HG03469 (cell line): ENCODE measurements around the gene CNTN5.

Experiments
- ATAC-seq: cut with Tn5 transposase; IDR thresholded peaks from one replicate; pipeline ENCODE4 v1.9.1; 2021; ENCODE audit warnings: mild to moderate bottlenecking, moderate library complexity, moderate number of reproducible peaks; ENCODE audit not compliant: unreplicated experiment

Gene CNTN5

DNA sequence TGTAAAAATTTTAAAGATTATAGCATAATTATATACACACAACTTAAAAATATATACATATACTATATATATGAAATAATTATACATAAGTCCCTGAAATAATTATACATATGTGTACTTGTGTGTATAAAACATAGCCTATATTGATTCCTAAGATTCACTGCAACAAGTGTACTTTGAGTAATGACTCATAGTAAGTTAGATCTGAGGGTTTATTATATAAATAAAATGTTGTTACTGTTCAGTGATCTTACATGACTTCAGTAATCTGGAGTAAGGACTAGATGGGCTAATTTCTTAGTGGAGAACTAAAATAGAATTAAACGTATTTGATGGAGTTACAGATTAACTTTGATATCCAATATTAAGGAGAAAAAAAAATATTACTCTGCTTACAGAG, 350.5 kb downstream of the CNTN5 start:
- ATAC-seq: no peak

DNA sequence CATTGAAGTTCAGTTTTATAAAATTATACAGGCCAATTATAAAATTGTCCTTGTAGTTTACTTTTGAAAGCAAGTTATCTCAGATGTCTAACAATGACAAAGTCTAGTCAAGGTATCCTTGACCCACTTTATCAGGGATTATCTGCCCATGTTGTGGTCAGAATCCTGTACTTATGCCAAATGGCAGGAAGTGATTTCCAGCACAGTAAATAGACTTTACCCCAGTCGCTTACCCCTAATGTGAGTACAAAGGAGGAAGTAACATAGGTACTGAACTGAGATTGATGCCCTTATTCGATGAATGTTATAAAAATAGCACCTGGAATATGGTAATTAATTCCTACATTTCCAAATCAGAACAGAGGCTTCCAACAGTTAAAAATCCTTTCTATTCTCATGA, 355.7 kb downstream of the CNTN5 start:
- ATAC-seq: no peak

GRCh38 chr11:99383648-99384245, 363.0 kb downstream of the CNTN5 start:
- no peak for ATAC-seq

DNA sequence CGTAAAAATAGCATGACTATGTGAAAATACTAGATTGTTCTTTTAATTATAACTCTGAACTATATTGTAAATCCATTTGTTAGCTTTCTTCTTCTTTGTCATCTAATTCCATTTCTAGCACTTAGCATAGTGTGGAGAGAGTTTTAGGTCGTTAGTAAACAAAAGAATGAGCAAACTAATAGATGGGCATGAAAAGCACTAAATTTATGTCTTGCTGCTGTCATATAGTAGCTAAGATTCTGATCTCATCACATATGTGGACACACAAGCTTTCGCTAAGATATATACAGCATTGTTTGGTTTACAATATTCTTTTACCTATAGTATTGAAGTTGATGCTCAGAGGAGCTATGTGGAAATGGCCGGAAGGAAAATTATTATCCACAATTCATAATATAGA, 370.5 kb downstream of the CNTN5 start:
- no peak for ATAC-seq

DNA sequence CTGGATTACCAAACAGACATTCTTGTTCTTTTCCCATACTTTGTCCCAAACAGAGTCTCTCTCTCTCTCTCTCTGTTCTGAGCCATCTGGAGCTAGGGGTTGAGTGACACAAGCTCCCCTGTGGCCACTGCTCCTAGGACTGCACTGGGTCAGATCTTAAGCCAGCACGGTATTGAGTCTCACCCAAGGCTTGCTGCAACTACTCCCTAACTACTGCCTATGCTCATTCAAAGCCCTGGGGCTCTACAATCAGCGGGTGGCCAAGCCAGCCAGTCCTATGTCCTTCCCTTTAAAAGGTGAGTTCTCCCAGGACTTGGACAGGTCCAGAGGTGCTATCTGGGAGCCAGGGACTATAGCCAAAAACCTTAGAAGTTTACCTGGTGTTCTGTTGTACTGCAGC, 385.6 kb downstream of the CNTN5 start:
- ATAC-seq: no peak

- no peak for ATAC-seq
Observed at GRCh38 chr11:99410636-99411035, 389.9 kb downstream of the CNTN5 start.

- ATAC-seq: no peak
Observed at GRCh38 chr11:99418927-99419720, 398.4 kb downstream of the CNTN5 start.

GRCh38 chr11:99419991-99420390, 399.2 kb downstream of the CNTN5 start:
- no peak for ATAC-seq

DNA sequence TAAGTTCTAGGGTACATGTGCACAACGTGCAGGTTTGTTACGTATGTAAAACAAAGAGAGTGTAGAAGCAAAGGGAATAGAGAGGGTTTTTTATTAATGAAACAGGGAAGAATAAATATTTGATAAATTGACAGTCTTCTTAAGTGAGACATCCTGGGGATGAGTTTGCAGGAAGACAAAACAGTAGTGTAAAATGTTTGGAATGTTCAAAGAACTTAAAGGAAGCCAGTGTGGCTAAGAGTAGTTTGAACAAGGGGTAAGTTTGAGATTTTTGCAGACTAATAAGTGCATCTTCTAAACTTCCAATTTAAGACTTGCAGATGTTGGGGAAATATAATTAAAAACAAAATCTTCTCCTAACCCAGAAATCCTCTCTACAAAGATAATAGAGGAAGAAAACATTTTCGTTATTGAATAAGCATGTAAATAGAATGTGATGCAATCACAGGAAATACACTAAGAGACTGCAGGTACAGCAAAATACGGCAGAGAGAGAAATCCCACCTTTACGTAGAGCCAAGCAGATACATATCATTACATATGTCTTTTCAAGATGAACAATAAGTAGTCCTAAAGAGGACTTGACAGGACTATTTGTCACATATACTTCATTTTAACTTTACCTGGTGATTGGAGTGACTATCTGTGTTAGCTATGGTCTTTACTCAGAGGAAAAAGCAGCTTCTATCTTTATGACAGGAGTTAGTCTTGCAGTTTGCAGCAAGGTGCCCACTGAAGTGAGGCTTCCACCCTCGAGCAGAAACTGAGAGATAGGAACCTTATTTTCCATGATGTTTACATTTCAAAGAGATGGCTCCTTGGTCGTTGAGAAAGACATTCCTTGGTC, 402.1 kb downstream of the CNTN5 start:
- ATAC-seq: no peak

DNA sequence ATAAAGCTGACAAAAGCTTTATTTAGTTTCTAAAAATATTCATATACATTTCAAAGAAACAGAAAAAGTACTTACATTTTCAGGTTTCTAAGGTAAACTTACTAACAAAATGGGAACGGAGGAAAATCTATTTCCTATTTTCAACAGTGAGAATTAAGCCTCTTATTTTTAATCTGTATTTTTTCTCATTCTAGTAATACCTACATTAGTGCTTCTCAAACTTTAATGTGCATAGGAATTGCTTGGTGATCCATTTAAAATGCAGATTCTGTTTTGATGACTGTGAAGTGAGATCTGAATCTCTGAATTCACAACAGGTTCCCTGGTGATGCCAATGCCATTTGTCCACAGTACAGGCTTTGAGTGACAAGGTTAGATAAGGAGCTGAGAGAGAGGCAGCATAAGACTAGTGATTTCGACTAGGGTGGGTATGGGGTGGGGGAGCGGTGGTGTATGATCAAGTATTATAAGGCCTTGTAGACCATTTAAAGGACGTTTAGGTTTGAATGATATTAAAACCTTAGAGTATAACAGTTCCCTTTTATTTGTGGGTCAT, 402.8 kb downstream of the CNTN5 start:
- ATAC-seq: no peak

DNA sequence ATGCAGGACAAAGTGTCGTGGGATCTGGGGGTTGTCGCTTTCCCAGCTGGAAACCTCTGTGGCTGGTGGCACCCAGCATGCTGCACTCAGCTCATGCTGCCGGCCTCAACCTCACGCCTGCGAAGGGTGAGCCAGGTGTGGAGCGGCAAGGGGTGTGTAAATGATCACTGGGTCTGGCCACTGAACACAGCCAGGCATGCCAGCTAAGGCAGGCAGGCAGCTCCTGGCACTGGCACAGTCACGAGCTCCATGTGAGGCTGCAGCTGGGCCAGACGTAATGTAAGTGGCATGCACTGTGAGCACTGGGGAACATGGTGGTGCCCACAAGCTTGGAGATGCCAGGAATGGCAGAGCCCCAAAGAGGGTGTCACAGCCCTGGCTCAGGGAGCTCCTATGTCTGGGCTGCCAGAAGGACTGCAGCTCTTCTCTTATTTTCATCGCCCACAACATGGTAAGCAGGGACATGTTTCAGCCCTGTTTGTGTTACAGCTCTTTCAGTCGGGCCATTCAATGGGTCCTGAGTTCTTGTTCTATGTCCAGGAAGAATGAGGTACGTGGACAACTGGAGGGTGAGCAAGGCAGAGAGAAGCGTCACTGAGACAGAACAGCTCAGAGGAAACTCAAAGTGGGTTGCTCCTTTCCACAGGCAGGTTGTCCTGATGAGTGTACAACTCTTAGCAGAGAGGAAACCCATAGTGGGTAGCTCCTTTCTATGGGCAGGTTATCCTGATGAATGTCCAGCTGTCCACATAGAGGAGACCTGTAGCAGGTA, 403.8 kb downstream of the CNTN5 start:
- ATAC-seq: no peak

DNA sequence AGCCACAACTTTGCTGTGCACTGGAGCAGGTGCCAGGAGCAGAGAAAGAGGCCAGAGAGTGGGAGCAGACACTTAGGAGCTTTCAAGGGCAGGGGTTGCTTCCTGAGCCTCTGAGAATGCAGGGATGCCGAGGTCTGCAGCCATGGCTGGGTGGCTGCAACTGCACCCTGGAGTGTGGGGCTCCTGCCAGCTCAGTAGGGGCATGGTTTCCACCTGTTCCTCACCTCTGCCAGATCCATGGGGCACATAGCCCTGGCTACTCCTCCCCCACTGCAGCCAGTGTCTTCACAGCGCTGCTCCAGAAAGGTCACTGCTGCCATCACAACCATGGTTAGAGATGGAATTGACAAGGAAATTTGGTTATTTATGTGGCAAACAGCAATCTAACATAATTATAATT, 404.8 kb downstream of the CNTN5 start:
- no peak for ATAC-seq

DNA sequence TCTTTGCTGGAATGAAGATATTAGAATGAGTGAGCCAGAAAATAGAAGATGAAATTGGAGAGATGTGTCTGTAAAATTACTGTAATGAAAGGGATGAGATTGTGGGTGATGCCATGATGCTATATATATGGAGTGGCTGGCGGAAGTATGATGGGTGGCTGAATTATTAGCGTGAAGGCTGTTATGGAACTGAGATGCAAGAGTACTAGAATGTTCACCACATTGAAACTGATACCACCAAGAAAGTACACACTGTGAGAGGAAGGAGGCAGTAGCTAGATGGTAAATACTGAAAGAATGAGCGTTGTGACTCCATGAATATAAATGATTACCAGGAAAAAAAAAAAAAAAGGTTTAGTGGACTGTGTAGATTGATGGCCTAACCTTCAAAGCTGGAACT, 411.9 kb downstream of the CNTN5 start:
- ATAC-seq: no peak

- no peak for ATAC-seq
Observed at GRCh38 chr11:99443276-99443675, 422.5 kb downstream of the CNTN5 start.

- no peak for ATAC-seq
Observed at GRCh38 chr11:99446400-99446799, 425.7 kb downstream of the CNTN5 start.

- no peak for ATAC-seq
Observed at GRCh38 chr11:99449345-99449744, 428.6 kb downstream of the CNTN5 start.

DNA sequence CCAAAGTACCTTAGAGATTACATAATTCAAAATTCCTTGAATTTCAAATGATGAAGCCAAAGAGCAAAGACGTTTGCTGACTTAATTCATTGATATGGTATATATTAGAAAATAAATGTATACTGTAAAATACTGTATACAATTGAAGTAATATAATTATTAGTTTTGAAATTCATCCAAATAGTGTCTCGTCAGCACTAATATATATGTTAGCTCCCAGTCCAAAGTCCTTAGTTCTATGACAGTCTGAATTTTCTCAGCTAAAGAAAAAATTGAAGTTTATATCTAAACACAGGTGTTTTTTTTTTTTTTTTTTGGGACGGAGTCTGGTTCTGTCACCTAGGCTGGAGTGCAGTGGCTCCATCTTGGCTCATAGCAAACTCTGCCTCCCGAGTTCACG, 431.3 kb downstream of the CNTN5 start:
- no peak for ATAC-seq

- ATAC-seq: no peak
Observed at GRCh38 chr11:99461913-99462312, 441.2 kb downstream of the CNTN5 start.

DNA sequence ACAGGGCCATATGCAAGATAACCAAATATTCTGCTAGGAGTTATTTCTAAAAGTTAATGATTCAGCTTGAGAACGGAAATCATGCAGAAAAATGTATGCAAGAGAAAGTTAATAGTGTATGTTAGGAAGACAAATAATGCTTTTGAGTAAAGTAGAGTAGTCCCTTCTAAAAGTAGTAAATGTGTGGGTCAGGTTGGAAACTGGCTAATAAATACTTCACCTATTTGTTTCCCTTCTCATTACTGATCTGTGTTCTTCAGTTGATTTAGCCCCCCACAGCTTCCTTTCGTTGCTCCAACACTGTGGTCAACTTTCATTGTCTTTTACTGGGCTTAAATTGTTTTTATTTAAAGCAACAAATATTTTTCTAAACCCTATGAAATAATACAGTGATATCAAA, 444.2 kb downstream of the CNTN5 start:
- ATAC-seq: no peak

- ATAC-seq: no peak
Observed at GRCh38 chr11:99489581-99489980, 468.8 kb downstream of the CNTN5 start.

DNA sequence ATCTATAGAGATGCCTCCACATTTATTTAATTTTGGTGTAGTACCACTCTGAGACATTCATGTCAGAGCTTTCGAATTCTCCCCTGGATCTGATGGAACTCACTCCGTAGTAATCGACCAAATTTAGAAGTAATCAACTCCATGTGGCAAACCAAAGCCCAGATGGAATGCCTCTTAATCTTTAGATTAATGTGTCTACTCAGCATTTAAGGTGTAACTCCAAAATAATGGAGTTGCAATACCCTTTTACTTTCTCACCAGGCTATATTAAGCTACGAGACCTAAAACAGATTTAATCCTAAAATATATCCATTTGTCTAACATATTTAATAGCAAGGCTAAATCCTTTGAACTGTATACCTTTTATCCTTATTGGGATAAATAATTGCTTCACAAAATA, 473.3 kb downstream of the CNTN5 start:
- ATAC-seq: no peak
